PC-3 (cell line): ENCODE results near the gene AGAP1. TPM values are rescaled to one million over a fixed set of nuclear protein-coding genes. Genes with fewer than 3 reads are reported as not detected.

ENCODE experiments used
- ATAC-seq: fragments of 200-7000 bp; cut with Tn5 transposase; 2 replicates; pipeline ENCODE4 v1.9.1; 2020; ENCODE audit warnings: mild to moderate bottlenecking, moderate library complexity
- BruUV-seq: library from RNA; stranded (reverse); fragments of 400-500 nt; replicated peaks from 2 replicates; lab custom pipeline; 2021; lab: Mats Ljungman, UMichigan
- CTCF ChIA-PET: fragments of 300-600 bp; sonication (Branson Sonifier 250); formaldehyde crosslinking; loops from one replicate; lab custom pipeline; 2022; ENCODE audit warnings: antibody characterized with exemption; lab: Charles Lee
- POLR2A ChIA-PET: fragments of 300-600 bp; sonication (Branson Sonifier 250); formaldehyde crosslinking; loops from one replicate; lab custom pipeline; 2022; ENCODE audit warnings: antibody characterized with exemption; ENCODE audit not compliant: unreplicated experiment; lab: Charles Lee
- DNase-seq: peaks from one replicate; pipeline ENCODE4 v3.0.0-alpha.2; 2015
- H2AFZ ChIP-seq: fragments of 300-600 bp; sonication (generic); 2 replicates; pipeline ENCODE4 v1.6.0; 2016; ENCODE audit warnings: antibody characterized with exemption, low read length
- H3F3A ChIP-seq: fragments of 300-600 bp; sonication (generic); one replicate; pipeline ENCODE4 v1.6.0; 2017; ENCODE audit warnings: antibody characterized with exemption, low read length, control low read depth, mild to moderate bottlenecking; ENCODE audit not compliant: unreplicated experiment
- H3K27ac ChIP-seq: fragments of 300-600 bp; sonication (generic); 2 replicates; pipeline ENCODE4 v1.5.1; 2016; ENCODE audit warnings: mild to moderate bottlenecking, low read length
- H3K27me3 ChIP-seq: fragments of 300-600 bp; sonication (generic); 2 replicates; pipeline ENCODE4 v1.6.1; 2016; ENCODE audit warnings: low read length, mixed read lengths
- H3K36me3 ChIP-seq: fragments of 300-600 bp; sonication (generic); 2 replicates; pipeline ENCODE4 v1.6.1; 2016; ENCODE audit warnings: low read depth, mixed run types, low read length, mixed read lengths
- H3K4me1 ChIP-seq: fragments of 300-600 bp; sonication (generic); 2 replicates; pipeline ENCODE4 v1.5.1; 2016; ENCODE audit warnings: low read length; ENCODE audit not compliant: insufficient read depth
- H3K4me2 ChIP-seq: fragments of 300-600 bp; sonication (generic); 2 replicates; pipeline ENCODE4 v1.6.0; 2016; ENCODE audit warnings: low read length
- H3K4me3 ChIP-seq: fragments of 300-600 bp; sonication (generic); 2 replicates; pipeline ENCODE4 v1.5.1; 2016; ENCODE audit warnings: mild to moderate bottlenecking, low read length, mixed read lengths
- H3K79me2 ChIP-seq: fragments of 300-600 bp; sonication (generic); 2 replicates; pipeline ENCODE4 v1.6.1; 2017; ENCODE audit warnings: low read length, mixed read lengths
- H3K9ac ChIP-seq: fragments of 300-600 bp; sonication (generic); 2 replicates; pipeline ENCODE4 v1.6.0; 2016; ENCODE audit warnings: mild to moderate bottlenecking, low read length
- H3K9me2 ChIP-seq: fragments of 300-600 bp; sonication (generic); replicated peaks from 2 replicates; pipeline ENCODE4 v1.6.1; 2016; ENCODE audit warnings: mixed run types, low read length, mixed read lengths
- H3K9me3 ChIP-seq: fragments of 300-600 bp; sonication (generic); 2 replicates; pipeline ENCODE4 v1.6.1; 2016; ENCODE audit warnings: low read length, mixed read lengths
- H4K20me1 ChIP-seq: fragments of 300-600 bp; sonication (generic); 2 replicates; pipeline ENCODE4 v1.6.1; 2016; ENCODE audit warnings: low read length, mixed read lengths
- EZH2 ChIP-seq: fragments of 300-600 bp; sonication (generic); IDR thresholded peaks from one replicate; pipeline ENCODE4 v1.6.1; 2017; ENCODE audit warnings: antibody characterized with exemption, mild to moderate bottlenecking, low read length; ENCODE audit not compliant: unreplicated experiment
- EZH2phosphoT487 ChIP-seq: fragments of 300-600 bp; sonication (generic); IDR thresholded peaks from 2 replicates; pipeline ENCODE4 v1.6.1; 2018; ENCODE audit warnings: mild to moderate bottlenecking, antibody characterized with exemption, low read length, borderline replicate concordance
- intact Hi-C: fragments of 100-400 bp; cut with micrococcal nuclease; formaldehyde crosslinking; loops from 2 replicates; pipeline ENCODE4 v1.9.0; 2023
- total RNA-seq: library from RNA; depleted of rRNA; stranded (reverse); fragments of >200 nt; gene quantifications from 2 replicates; pipeline ENCODE4 v1.2.3, GENCODE V29; 2014
- TF ChIP-seq, protein P1 (sequence below): fragments of 300-600 bp; sonication (generic); conservative IDR thresholded peaks from 2 replicates; pipeline ENCODE4 v1.5.1; 2017; ENCODE audit warnings: antibody characterized with exemption, low read depth, mild to moderate bottlenecking, low read length

The AGAP1 gene
- total RNA-seq, 1 experiment from 2014 or later: 31.0 TPM

DNA sequence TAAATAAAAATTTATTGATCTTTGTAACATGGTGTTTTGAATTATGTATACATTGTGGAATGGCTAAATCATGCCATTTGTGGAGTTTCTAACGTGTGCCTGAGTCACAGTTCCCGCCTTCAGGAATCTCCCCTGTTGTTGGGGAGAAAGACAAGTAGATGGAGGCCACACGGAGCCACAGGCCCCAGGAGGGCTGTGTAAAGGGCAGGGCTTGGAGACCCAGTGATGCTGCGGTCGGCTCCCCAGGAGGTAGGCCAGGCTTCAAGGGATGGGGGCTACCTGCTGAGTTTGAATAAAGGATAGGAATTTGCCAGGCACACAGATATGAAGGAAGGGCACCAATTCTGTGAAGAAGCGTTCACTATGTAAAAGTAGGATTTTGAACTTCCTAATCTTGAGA, 417.3 kb downstream of the AGAP1 start:
- BruUV-seq: no TSS peak
- no peaks in the 10 kb centered on the region for H3K27me3 ChIP-seq
- H3K9ac ChIP-seq: no peak overlapping the region
- H4K20me1 ChIP-seq: no peaks in the 10 kb centered on the region
- H3K4me2 ChIP-seq: no peak overlapping the region
- POLR2A ChIA-PET: no interaction called here
- H3K79me2 ChIP-seq: no peaks in the 10 kb centered on the region
- no peak for ATAC-seq
- H3K36me3 ChIP-seq: peaks cover 21% of the 10 kb centered on the region
- H3K9me3 ChIP-seq: no peaks in the 10 kb centered on the region
- TF ChIP-seq, protein P1, sequence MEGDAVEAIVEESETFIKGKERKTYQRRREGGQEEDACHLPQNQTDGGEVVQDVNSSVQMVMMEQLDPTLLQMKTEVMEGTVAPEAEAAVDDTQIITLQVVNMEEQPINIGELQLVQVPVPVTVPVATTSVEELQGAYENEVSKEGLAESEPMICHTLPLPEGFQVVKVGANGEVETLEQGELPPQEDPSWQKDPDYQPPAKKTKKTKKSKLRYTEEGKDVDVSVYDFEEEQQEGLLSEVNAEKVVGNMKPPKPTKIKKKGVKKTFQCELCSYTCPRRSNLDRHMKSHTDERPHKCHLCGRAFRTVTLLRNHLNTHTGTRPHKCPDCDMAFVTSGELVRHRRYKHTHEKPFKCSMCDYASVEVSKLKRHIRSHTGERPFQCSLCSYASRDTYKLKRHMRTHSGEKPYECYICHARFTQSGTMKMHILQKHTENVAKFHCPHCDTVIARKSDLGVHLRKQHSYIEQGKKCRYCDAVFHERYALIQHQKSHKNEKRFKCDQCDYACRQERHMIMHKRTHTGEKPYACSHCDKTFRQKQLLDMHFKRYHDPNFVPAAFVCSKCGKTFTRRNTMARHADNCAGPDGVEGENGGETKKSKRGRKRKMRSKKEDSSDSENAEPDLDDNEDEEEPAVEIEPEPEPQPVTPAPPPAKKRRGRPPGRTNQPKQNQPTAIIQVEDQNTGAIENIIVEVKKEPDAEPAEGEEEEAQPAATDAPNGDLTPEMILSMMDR: no peak
- H3K27ac ChIP-seq: no peak overlapping the region
- no peak for DNase-seq
- no peaks in the 10 kb centered on the region for H3K4me1 ChIP-seq
- H3K9me2 ChIP-seq: no peaks in the 10 kb centered on the region
- intact Hi-C loops: no loop called here
- H3K4me3 ChIP-seq: no peak overlapping the region
- CTCF ChIA-PET: no interaction called here
- H3F3A ChIP-seq: no peaks in the 10 kb centered on the region
- no peak overlapping the region for H2AFZ ChIP-seq

DNA sequence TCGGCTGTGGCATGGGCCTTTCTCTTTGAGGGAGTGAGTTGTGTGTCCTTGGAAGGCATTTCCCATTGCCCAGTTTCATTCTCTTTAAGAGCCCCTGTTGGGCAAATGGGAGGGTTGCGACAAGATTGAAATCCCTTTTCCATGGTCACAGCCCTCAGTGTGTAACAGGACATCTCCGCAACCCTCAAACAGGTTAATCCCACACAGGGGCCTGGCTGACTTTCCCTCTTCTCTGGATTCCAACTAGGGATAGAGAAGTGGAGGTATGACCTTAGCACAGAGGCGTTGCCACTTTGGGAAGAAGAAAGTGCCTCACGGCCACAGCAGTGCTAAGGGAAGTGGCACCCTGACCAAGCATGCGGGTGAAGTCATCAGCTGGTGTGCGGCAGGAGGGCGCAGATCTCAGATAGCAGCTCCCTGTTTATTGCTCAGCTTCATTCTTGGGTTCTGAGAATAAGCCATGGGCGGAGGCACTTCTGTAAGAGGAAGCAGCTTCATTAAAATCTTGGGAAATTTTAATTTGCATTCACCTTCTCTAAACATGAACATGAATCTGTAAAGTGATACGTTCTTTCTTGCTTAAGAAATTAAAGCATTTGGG, 417.9 kb downstream of the AGAP1 start:
- DNase-seq (no peak), ATAC-seq (no peak)
- Histone ChIP-seq H3K27ac (no peak overlapping the region), H3K4me1 (no peaks in the 10 kb centered on the region), H3K27me3 (no peaks in the 10 kb centered on the region), H3K9me3 (no peaks in the 10 kb centered on the region), H3K4me2 (no peak overlapping the region), H2AFZ (no peak overlapping the region), H3K9me2 (no peaks in the 10 kb centered on the region), H3F3A (no peaks in the 10 kb centered on the region), H3K36me3 (peaks cover 21% of the 10 kb centered on the region), H4K20me1 (no peaks in the 10 kb centered on the region), H3K4me3 (no peak overlapping the region), H3K79me2 (no peaks in the 10 kb centered on the region), H3K9ac (no peak overlapping the region)
- CTCF ChIA-PET: no interaction called here
- intact Hi-C loops: no loop called here
- POLR2A ChIA-PET: no interaction called here
- no TSS peak for BruUV-seq
- TF ChIP-seq, protein P1: no peak
- TF ChIP-seq EZH2phosphoT487 (no peak), EZH2 (no peak)

DNA sequence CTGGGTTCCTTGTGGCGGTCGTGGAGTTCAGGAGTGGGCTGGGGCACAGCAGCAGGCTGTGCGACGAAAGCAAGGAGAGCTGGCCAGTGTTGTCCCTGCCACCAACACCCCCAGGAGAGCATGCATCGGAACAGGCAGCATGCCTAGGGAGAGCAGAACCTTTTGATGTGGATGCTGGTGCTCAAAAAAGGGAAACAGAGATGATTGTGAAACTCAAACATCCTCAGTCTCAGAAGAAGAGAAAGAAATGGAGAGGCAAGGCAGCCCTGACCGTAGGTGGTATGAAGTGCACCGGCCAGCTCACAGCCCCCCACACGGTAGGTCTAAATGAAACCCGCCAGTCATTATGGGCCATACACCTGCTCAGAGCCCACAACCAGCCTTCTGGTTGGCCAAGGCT, 420.9 kb downstream of the AGAP1 start:
- no TSS peak for BruUV-seq
- H3K27ac ChIP-seq: no peak overlapping the region
- intact Hi-C loops: no loop called here
- H3K9ac ChIP-seq: no peak overlapping the region
- ChIA-PET CTCF (no interaction called here), POLR2A (no interaction called here)
- H3K4me1 ChIP-seq: no peaks in the 10 kb centered on the region
- H3K9me2 ChIP-seq: no peaks in the 10 kb centered on the region
- no peak overlapping the region for H2AFZ ChIP-seq
- ATAC-seq (no peak), DNase-seq (no peak)
- H3F3A ChIP-seq: no peaks in the 10 kb centered on the region
- no peaks in the 10 kb centered on the region for H4K20me1 ChIP-seq
- no peak overlapping the region for H3K4me2 ChIP-seq
- H3K4me3 ChIP-seq: no peak overlapping the region
- peaks cover 17% of the 10 kb centered on the region for H3K36me3 ChIP-seq
- no peaks in the 10 kb centered on the region for H3K9me3 ChIP-seq
- no peaks in the 10 kb centered on the region for H3K79me2 ChIP-seq
- no peaks in the 10 kb centered on the region for H3K27me3 ChIP-seq
- TF ChIP-seq, protein P1: no peak
- no peak for TF ChIP-seq EZH2
